ENCODE results near the gene SYK.

GRCh38 chr9:90789408-90789807, 12.2 kb upstream of the SYK start:
- TF ChIP-seq CTCF (IDR thresholded peaks at IDR 0.05) (no peak), ZFX (IDR thresholded peaks at IDR 0.05; ENCODE audit: borderline replicate concordance) (no peak)
